ENCODE data around the gene ARIH1. TPM values are rescaled to one million over a fixed set of nuclear protein-coding genes. Genes with fewer than 3 reads are reported as not detected.

Gene ARIH1
- polyA plus RNA-seq, 1 of the 3 experiments (the other 2 are of a cell fraction) = 48.3 TPM

GRCh38 chr15:72472992-72473610 is 1.0 kb upstream of the ARIH1 start:
- Histone ChIP-seq H3K9me3 (no peaks in the 10 kb centered on the region), H3F3A (replicated peaks; ENCODE audit: insufficient read depth) (peaks cover 21% of the 10 kb centered on the region), H3K79me2 (ENCODE audit: insufficient read depth) (peaks cover 47% of the 10 kb centered on the region), H3K4me3 (ENCODE audit: low read depth in 2 of 2, low read length in 1 of 2) (peak overlapping the region; percentile 77 to 80), H3K9ac (peak overlapping the region; percentile 97), H2AFZ (ENCODE audit: low read depth) (peak overlapping the region; percentile 70), H3K4me1 (ENCODE audit: control insufficient read depth in 1 of 2, insufficient read depth in 2 of 2, low read depth in 1 of 2, low read length in 1 of 2) (peaks cover 10 to 11% of the 10 kb centered on the region in 2 experiments; a peak in 3 of 4 replicates), H3K27me3 (ENCODE audit: insufficient read depth) (no peaks in the 10 kb centered on the region), H3K9me2 (no peaks in the 10 kb centered on the region), H4K20me1 (ENCODE audit: insufficient read depth) (peaks cover 31% of the 10 kb centered on the region), H3K4me2 (peak overlapping the region; percentile 81), H3K36me3 (replicated peaks in 1 of 2; ENCODE audit: control insufficient read depth in 1 of 2, insufficient read depth in 2 of 2, low read length in 1 of 2) (peaks cover 10 to 17% of the 10 kb centered on the region in 2 experiments), H3K27ac (ENCODE audit: low read depth in 2 of 2, low read length in 1 of 2) (peak overlapping the region; percentile 98 to 99)
- 42% methylated on average over 4 of the region's 4 CpGs for WGBS (ENCODE audit: low lambda C conversion rate)
- POLR2A ChIA-PET = interaction anchor here (1.3 to 1.4 kb wide), 2 partner anchors 9 to 98 kb away, joined by 3 read pairs; partner anchors contain the start of gene HEXA
- CTCF ChIA-PET = interaction anchor here (0.6 to 2.4 kb wide), 15 partner anchors 9 to 117 kb away, joined by 3 to 8 read pairs (median 3); no protein-coding TSS in a partner anchor
- TF ChIP-seq CTCF (IDR thresholded peaks at IDR 0.05) = peak; percentile 25; the same call in 1 of the 2 replicates
- no peak for TF ChIP-seq FOSL2 (IDR thresholded peaks at IDR 0.05; ENCODE audit: borderline replicate concordance, low read depth)
- no peak for DNase-seq

GRCh38 chr15:72474466-72474911 is 359 bp downstream of the ARIH1 start:
- Histone ChIP-seq H3K27me3 (ENCODE audit: insufficient read depth) (no peaks in the 10 kb centered on the region), H3K4me2 (peak overlapping the region; percentile 81), H4K20me1 (ENCODE audit: insufficient read depth) (peaks cover 45% of the 10 kb centered on the region), H3K79me2 (ENCODE audit: insufficient read depth) (peaks cover 61% of the 10 kb centered on the region), H3K27ac (ENCODE audit: low read depth in 2 of 2, low read length in 1 of 2) (peak overlapping the region; percentile 98 to 99), H3K9me3 (no peaks in the 10 kb centered on the region), H3K9me2 (no peaks in the 10 kb centered on the region), H3K9ac (peak overlapping the region; percentile 97), H2AFZ (ENCODE audit: low read depth) (no peak overlapping the region), H3F3A (replicated peaks; ENCODE audit: insufficient read depth) (peaks cover 21% of the 10 kb centered on the region), H3K4me3 (ENCODE audit: low read depth in 2 of 2, low read length in 1 of 2) (peak overlapping the region; percentile 77 to 80), H3K36me3 (replicated peaks in 1 of 2; ENCODE audit: control insufficient read depth in 1 of 2, insufficient read depth in 2 of 2, low read length in 1 of 2) (peaks cover 12 to 31% of the 10 kb centered on the region in 2 experiments), H3K4me1 (ENCODE audit: control insufficient read depth in 1 of 2, insufficient read depth in 2 of 2, low read depth in 1 of 2, low read length in 1 of 2) (peaks cover 10 to 11% of the 10 kb centered on the region in 2 experiments; a peak in 3 of 4 replicates)
- TF ChIP-seq FOXJ3 (CRISPR knock-in tag; IDR thresholded peaks at IDR 0.05) = no peak
- no peak for TF ChIP-seq CHD2 (IDR thresholded peaks at IDR 0.05; ENCODE audit: low read length, partially characterized antibody)
- no peak for TF ChIP-seq RXRA (IDR thresholded peaks at IDR 0.05; ENCODE audit: borderline replicate concordance, low read depth)
- no peak for TF ChIP-seq REST (IDR thresholded peaks at IDR 0.05; ENCODE audit: low read depth, low read length)
- TF ChIP-seq EZH2phosphoT487 (IDR thresholded peaks at IDR 0.05; ENCODE audit: borderline replicate concordance, low read depth) = no peak
- no peak for TF ChIP-seq ELF1 (IDR thresholded peaks at IDR 0.05)
- no peak for TF ChIP-seq SMC3 (IDR thresholded peaks at IDR 0.05; ENCODE audit: low read depth, low read length)
- no peak for TF ChIP-seq TEAD4 (IDR thresholded peaks at IDR 0.05; ENCODE audit: borderline replicate concordance, insufficient read depth)
- TF ChIP-seq FOSL2 (IDR thresholded peaks at IDR 0.05; ENCODE audit: borderline replicate concordance, low read depth) = no peak
- TF ChIP-seq POLR2AphosphoS5 (IDR thresholded peaks at IDR 0.05; ENCODE audit: low read depth, low read length) = no peak
- no peak for TF ChIP-seq IRF3 (IDR thresholded peaks at IDR 0.05; ENCODE audit: low read depth, low read length)
- no peak for TF ChIP-seq FOXM1 (IDR thresholded peaks at IDR 0.05; ENCODE audit: low read depth)
- no peak for TF ChIP-seq NRF1 (IDR thresholded peaks at IDR 0.05; ENCODE audit: low read depth, low read length)
- no peak for TF ChIP-seq GABPA (IDR thresholded peaks at IDR 0.05; ENCODE audit: low read depth)
- TF ChIP-seq MEF2A (IDR thresholded peaks at IDR 0.05; ENCODE audit: borderline replicate concordance, low read depth) = no peak
- TF ChIP-seq TAF1 (IDR thresholded peaks at IDR 0.05; ENCODE audit: borderline replicate concordance, low read depth, low read length) = no peak
- no peak for TF ChIP-seq RAD21 (IDR thresholded peaks at IDR 0.05; ENCODE audit: low read length)
- no peak for TF ChIP-seq RCOR1 (IDR thresholded peaks at IDR 0.05; ENCODE audit: low read length)
- no peak for TF ChIP-seq EP300 (IDR thresholded peaks at IDR 0.05; ENCODE audit: borderline replicate concordance in 1 of 2, low read depth in 1 of 2, low read length in 1 of 2)
- ChIA-PET CTCF (interaction anchor here (0.9 to 2.4 kb wide), 4 partner anchors 9 to 23 kb away, joined by 3 to 6 read pairs (median 4); no protein-coding TSS in a partner anchor), POLR2A (no interaction called here)
- DNase-seq = no peak
- WGBS (ENCODE audit: low lambda C conversion rate) = 0% methylated on average over 17 of the region's 67 CpGs

All from SK-N-SH (cell line).